ENCODE measurements around the gene SLC22A2.
A peak's percentile ranks its signal among the peaks of the same experiment; 100 is the strongest.

Gene SLC22A2

DNA sequence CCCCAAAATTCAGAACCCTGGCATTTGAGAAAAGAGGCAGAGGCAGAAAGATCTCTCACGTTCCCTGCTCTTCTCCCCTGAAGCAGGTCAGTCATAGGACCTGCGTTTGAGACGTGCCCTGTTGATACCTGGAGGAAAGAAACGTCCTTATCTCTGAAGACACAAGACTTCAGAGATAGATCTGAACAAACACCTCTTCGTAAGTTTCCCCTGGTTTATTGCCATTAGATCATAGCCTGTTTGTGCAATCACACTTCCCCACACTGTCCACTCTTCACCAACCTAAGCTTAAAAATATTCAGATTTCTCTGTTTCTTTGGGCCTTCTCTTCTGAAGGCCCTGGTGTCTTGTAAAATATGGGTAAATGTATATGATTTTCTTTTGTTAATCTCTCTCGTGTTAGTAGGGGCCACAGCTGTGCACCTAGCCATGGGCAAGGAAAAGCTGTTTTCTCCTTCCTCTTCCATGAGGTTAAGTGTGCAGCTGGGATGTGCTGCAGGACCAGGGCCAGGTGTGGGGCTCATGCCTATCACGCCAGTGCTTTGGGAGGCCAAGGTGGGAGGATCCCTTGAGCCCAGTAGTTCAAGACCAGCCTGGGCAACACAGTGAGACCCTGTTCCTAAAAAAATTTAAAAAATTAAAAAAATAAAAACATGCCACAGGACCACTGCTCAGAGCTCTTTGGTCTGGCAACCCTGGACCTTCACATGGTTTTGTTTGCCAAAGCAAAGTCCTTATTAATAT lies 4.7 kb upstream of the SLC22A2 start:
- peaks cover 10% of the 10 kb centered on the region for H3K4me1 Mint-ChIP-seq
- H3K27ac Mint-ChIP-seq, result no peak overlapping the region
- ATAC-seq (no peak), DNase-seq (ENCODE audit: low spot score in 2 of 2) (no peak)
- H3K4me3 Mint-ChIP-seq, result no peak overlapping the region
- H3K9me3 Mint-ChIP-seq, result no peaks in the 10 kb centered on the region
- H3K36me3 Mint-ChIP-seq, result no peaks in the 10 kb centered on the region

- Mint-ChIP-seq H3K27ac (no peak overlapping the region), H3K4me3 (no peak overlapping the region), H3K9me3 (no peaks in the 10 kb centered on the region), H3K4me1 (peaks cover 10% of the 10 kb centered on the region), H3K36me3 (no peaks in the 10 kb centered on the region)
- DNase-seq (ENCODE audit: low spot score in 2 of 2), result no peak
- peak; percentile 47 for ATAC-seq
Measured at GRCh38 chr6:160261991-160262680, 3.5 kb upstream of the SLC22A2 start.

DNA sequence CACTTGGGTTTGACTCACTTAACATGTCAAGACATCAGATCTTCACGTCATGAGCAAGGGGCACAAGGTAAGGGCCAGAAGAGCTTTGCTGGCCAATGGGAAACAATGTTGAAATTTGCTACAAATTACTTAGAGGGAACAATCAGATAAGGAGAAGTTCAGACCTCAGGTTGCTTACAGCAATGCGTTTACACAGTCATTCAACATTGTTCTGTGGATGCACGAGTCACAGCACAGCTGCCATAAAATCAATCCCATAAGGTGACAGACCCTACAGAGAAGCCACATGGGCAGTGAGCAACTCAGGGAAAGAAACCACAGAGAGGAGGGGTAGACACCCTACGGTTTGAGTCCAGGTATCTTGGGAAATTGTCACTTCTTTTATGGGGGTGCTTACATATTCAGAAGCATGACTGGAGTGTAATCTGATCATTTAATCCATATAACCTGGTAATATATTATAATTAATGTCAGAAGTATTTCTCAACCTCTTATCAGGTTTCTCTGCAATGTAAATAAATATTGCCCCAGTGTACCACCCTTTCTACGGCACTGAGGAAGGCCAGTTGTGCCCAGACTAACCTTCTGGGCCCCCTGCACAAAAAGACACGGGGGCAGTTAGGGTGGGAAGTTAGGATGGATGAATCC lies 2.3 kb upstream of the SLC22A2 start:
- no peak overlapping the region for H3K27ac Mint-ChIP-seq
- H3K9me3 Mint-ChIP-seq, result no peaks in the 10 kb centered on the region
- ATAC-seq (no peak), DNase-seq (ENCODE audit: low spot score in 2 of 2) (no peak)
- H3K36me3 Mint-ChIP-seq, result no peaks in the 10 kb centered on the region
- H3K4me1 Mint-ChIP-seq, result peaks cover 3% of the 10 kb centered on the region
- no peak overlapping the region for H3K4me3 Mint-ChIP-seq

DNA sequence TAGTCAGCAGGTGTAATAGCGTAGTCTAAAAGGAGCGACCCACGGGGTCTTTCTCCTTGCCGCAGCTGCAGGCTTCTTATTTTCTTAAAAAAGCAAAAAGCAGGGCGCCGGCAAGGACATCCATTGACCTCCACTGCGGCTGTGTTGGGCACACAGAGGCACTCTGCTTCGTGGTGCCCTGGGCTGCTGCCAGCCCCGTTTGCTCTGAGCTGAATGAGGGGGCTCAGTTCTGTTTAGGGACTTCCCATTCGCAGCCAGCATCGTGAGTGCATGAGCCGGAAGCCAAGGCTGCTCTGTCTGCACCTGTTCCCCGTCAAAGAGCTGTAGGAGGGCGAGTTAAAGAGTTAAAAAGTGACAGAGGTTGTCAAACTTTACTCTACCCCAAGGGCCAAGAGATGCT lies 1.7 kb upstream of the SLC22A2 start:
- H3K9me3 Mint-ChIP-seq, result no peaks in the 10 kb centered on the region
- DNase-seq (ENCODE audit: low spot score in 2 of 2) (no peak), ATAC-seq (no peak)
- H3K36me3 Mint-ChIP-seq, result no peaks in the 10 kb centered on the region
- H3K27ac Mint-ChIP-seq, result no peak overlapping the region
- H3K4me3 Mint-ChIP-seq, result no peak overlapping the region
- no peaks in the 10 kb centered on the region for H3K4me1 Mint-ChIP-seq

- H3K27ac Mint-ChIP-seq, result no peak overlapping the region
- no peaks in the 10 kb centered on the region for H3K4me1 Mint-ChIP-seq
Measured at GRCh38 chr6:160259598-160259997, 977 bp upstream of the SLC22A2 start.

DNA sequence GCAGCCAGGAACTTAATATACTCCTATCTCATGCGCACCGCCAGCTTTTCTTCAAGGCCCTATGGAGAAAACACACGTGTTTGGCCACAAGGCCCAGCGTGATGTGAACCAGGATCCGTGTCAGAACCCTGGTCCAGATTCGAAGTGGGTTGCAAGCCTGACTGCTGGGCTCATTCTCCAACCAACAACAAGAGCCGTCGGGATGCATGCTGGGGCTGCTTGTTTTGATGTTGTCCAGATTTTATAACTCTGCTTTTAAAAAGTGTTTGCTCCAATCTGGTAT lies 463 bp upstream of the SLC22A2 start:
- Mint-ChIP-seq H3K9me3 (no peaks in the 10 kb centered on the region), H3K27ac (no peak overlapping the region), H3K4me3 (no peak overlapping the region), H3K36me3 (no peaks in the 10 kb centered on the region), H3K4me1 (no peaks in the 10 kb centered on the region)
- DNase-seq (ENCODE audit: low spot score in 2 of 2), result no peak
- ATAC-seq, result no peak

More at GRCh38 chr6:160259598-160259997, 977 bp upstream of the SLC22A2 start:
- H3K36me3 Mint-ChIP-seq, result no peaks in the 10 kb centered on the region
- no peaks in the 10 kb centered on the region for H3K9me3 Mint-ChIP-seq
- DNase-seq (ENCODE audit: low spot score in 2 of 2) (no peak), ATAC-seq (no peak)
- H3K4me3 Mint-ChIP-seq, result no peak overlapping the region

GRCh38 chr6:160256445-160256844 lies 2.2 kb downstream of the SLC22A2 start:
- no peak for ATAC-seq
- Mint-ChIP-seq H3K9me3 (no peaks in the 10 kb centered on the region), H3K4me1 (peaks cover 5% of the 10 kb centered on the region), H3K36me3 (no peaks in the 10 kb centered on the region), H3K27ac (no peak overlapping the region), H3K4me3 (no peak overlapping the region)
- DNase-seq (ENCODE audit: low spot score in 2 of 2), result no peak

GRCh38 chr6:160254467-160255312 lies 3.9 kb downstream of the SLC22A2 start:
- H3K36me3 Mint-ChIP-seq, result no peaks in the 10 kb centered on the region
- H3K4me3 Mint-ChIP-seq, result no peak overlapping the region
- ATAC-seq, result peak; percentile 41
- peaks cover 5% of the 10 kb centered on the region for H3K4me1 Mint-ChIP-seq
- H3K27ac Mint-ChIP-seq, result no peak overlapping the region
- no peaks in the 10 kb centered on the region for H3K9me3 Mint-ChIP-seq
- no peak for DNase-seq (ENCODE audit: low spot score in 2 of 2)

GRCh38 chr6:160253714-160254113 lies 4.9 kb downstream of the SLC22A2 start:
- peak; percentile 85 for ATAC-seq

DNA sequence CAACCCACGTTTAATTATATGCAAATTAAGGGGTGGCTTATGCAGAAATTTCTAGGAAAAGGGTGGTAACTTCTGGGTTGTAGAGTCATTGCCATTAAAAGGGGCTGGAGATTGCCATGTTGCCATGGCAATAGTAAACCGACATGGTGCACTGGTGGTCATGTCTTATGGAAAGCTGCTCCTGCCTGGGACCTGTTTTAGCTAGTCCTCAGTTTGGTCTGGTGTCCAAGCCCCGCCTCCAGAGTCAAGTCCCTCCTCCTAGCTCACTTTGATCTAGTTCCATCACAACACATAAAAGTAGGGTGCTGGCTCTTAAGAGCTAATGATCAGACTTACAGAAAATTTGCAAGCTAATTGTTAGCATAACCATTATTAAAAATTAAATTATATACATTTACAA lies 5.3 kb downstream of the SLC22A2 start:
- ATAC-seq (no peak), DNase-seq (ENCODE audit: low spot score in 2 of 2) (no peak)
- no peaks in the 10 kb centered on the region for H3K9me3 Mint-ChIP-seq

More at GRCh38 chr6:160253714-160254113, 4.9 kb downstream of the SLC22A2 start:
- no peak overlapping the region for H3K27ac Mint-ChIP-seq
- peaks cover 5% of the 10 kb centered on the region for H3K4me1 Mint-ChIP-seq
- H3K4me3 Mint-ChIP-seq, result no peak overlapping the region
- no peaks in the 10 kb centered on the region for H3K9me3 Mint-ChIP-seq
- no peaks in the 10 kb centered on the region for H3K36me3 Mint-ChIP-seq
- DNase-seq (ENCODE audit: low spot score in 2 of 2), result no peak

GRCh38 chr6:160252073-160252813 lies 6.4 kb downstream of the SLC22A2 start:
- Mint-ChIP-seq H3K27ac (no peak overlapping the region), H3K4me1 (peaks cover 5% of the 10 kb centered on the region), H3K36me3 (no peaks in the 10 kb centered on the region), H3K4me3 (no peak overlapping the region), H3K9me3 (no peaks in the 10 kb centered on the region)
- DNase-seq (ENCODE audit: low spot score in 2 of 2), result no peak
- peak; percentile 32 for ATAC-seq

More for the DNA sequence above, 5.3 kb downstream of the SLC22A2 start:
- H3K27ac Mint-ChIP-seq, result no peak overlapping the region
- H3K36me3 Mint-ChIP-seq, result no peaks in the 10 kb centered on the region
- no peak overlapping the region for H3K4me3 Mint-ChIP-seq
- H3K4me1 Mint-ChIP-seq, result peaks cover 5% of the 10 kb centered on the region

GRCh38 chr6:160249671-160250070 lies 8.9 kb downstream of the SLC22A2 start:
- ATAC-seq (no peak), DNase-seq (ENCODE audit: low spot score in 2 of 2) (no peak)
- H3K4me1 Mint-ChIP-seq, result peaks cover 5% of the 10 kb centered on the region
- H3K4me3 Mint-ChIP-seq, result no peak overlapping the region
- no peaks in the 10 kb centered on the region for H3K9me3 Mint-ChIP-seq
- no peak overlapping the region for H3K27ac Mint-ChIP-seq
- no peaks in the 10 kb centered on the region for H3K36me3 Mint-ChIP-seq

DNA sequence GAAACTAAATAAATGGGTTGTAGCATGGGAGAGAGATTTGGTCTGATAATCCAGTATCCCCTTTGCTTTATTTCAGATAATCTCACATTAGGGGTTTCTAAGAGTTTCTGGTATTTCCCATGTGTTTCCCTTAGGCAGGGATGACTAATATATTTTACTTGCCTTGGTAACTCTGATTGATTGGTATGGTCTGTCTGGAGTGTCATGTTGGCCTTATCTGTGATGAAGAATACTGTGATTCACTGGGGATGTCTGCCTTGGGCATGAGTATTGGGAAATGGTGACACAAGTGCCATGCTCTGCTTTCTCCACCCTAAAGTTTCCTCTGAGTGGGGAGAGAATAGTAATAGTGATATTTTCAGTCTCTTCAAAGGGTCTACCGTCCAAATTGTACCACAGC lies 10.1 kb downstream of the SLC22A2 start:
- H3K27ac Mint-ChIP-seq, result no peak overlapping the region
- no peak overlapping the region for H3K4me3 Mint-ChIP-seq
- ATAC-seq (peak; percentile 67), DNase-seq (ENCODE audit: low spot score in 2 of 2) (no peak)
- no peaks in the 10 kb centered on the region for H3K36me3 Mint-ChIP-seq
- peaks cover 5% of the 10 kb centered on the region for H3K4me1 Mint-ChIP-seq
- no peaks in the 10 kb centered on the region for H3K9me3 Mint-ChIP-seq

- no peaks in the 10 kb centered on the region for H3K9me3 Mint-ChIP-seq
- no peak for DNase-seq (ENCODE audit: low spot score in 2 of 2)
- H3K27ac Mint-ChIP-seq, result no peak overlapping the region
- H3K4me3 Mint-ChIP-seq, result no peak overlapping the region
- H3K36me3 Mint-ChIP-seq, result no peaks in the 10 kb centered on the region
- ATAC-seq, result no peak
- peaks cover 5% of the 10 kb centered on the region for H3K4me1 Mint-ChIP-seq
Measured at GRCh38 chr6:160247457-160247883, 11.2 kb downstream of the SLC22A2 start.

DNA sequence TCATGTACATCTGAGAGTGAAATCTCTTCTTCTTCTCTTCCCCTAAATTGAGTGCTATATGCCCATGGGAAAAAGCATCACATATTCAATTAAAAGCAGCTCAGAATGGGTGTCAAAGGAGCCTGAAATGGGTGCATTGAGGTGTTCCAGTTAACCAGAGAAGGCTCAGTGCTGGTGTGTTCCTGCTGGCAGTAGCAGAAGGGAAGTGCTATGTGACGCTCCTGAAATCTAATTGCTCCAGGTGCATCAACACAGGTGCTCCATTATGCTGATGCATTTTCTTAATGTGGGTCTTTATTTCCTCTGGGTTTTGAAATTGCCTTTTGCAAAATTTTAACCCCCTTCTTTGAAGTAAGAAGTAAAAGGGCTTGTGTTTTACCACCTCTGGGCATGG lies 17.9 kb downstream of the SLC22A2 start:
- Mint-ChIP-seq H3K36me3 (no peaks in the 10 kb centered on the region), H3K4me1 (peaks cover 5% of the 10 kb centered on the region), H3K9me3 (peaks cover 7% of the 10 kb centered on the region), H3K27ac (no peak overlapping the region), H3K4me3 (no peak overlapping the region)
- ATAC-seq, result no peak
- no peak for DNase-seq (ENCODE audit: low spot score in 2 of 2)
